Measurements from ENCODE around the gene SIVA1. TPM values are rescaled to one million over a fixed set of nuclear protein-coding genes. Genes with fewer than 3 reads are reported as not detected.
A peak's percentile ranks its signal among the peaks of the same experiment; 100 is the strongest.

SIVA1 gene
- total RNA-seq, 1 experiment from 2014 or later = 85.8 TPM

DNA sequence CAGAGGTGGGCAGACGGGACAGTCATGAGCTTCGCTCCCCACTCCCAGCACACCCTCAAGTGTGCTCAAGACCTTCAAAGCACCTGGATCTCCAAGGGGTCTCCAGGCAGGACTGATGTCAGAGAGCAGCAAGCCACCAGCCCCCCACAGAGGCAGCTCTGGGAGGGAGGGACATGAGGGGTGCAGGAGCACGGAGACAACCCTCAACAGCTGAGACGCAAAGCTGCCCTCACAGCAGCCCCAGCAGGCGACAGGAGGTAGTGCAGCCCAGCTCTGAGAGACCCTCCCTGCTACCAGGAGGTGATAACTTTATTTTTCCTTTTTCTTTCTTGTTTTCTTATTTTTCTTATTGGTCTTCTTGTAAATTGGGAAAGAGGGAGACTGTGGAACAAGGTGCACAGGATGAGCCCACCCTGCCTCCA lies 17.9 kb downstream of the SIVA1 start:
- H3K27me3 ChIP-seq (ENCODE audit: insufficient read depth, low read depth) = no peaks in the 10 kb centered on the region
- CTCF ChIA-PET = interaction anchor here (0.7 kb wide), 1 partner anchor 504 kb away, joined by 4 read pairs; no protein-coding TSS in a partner anchor
- TF ChIP-seq, protein P1, sequence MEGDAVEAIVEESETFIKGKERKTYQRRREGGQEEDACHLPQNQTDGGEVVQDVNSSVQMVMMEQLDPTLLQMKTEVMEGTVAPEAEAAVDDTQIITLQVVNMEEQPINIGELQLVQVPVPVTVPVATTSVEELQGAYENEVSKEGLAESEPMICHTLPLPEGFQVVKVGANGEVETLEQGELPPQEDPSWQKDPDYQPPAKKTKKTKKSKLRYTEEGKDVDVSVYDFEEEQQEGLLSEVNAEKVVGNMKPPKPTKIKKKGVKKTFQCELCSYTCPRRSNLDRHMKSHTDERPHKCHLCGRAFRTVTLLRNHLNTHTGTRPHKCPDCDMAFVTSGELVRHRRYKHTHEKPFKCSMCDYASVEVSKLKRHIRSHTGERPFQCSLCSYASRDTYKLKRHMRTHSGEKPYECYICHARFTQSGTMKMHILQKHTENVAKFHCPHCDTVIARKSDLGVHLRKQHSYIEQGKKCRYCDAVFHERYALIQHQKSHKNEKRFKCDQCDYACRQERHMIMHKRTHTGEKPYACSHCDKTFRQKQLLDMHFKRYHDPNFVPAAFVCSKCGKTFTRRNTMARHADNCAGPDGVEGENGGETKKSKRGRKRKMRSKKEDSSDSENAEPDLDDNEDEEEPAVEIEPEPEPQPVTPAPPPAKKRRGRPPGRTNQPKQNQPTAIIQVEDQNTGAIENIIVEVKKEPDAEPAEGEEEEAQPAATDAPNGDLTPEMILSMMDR (conservative IDR thresholded peaks at IDR 0.05) = peak; percentile 54; the same call in 1 of the 2 replicates
- no peak for TF ChIP-seq EZH2 (IDR thresholded peaks at IDR 0.05; ENCODE audit: low read depth)
- POLR2A ChIA-PET (ENCODE audit: unreplicated experiment) = no interaction called here
- H3K4me1 ChIP-seq (replicated peaks; ENCODE audit: insufficient read depth) = peaks cover 3% of the 10 kb centered on the region; the same call in 1 of the 2 replicates
- peaks cover 23% of the 10 kb centered on the region; the same call in 1 of the 2 replicates for H3F3A ChIP-seq (ENCODE audit: insufficient read depth, low read depth)
- no peak overlapping the region for H3K4me2 ChIP-seq
- H3K27ac ChIP-seq = no peak overlapping the region
- H3K79me2 ChIP-seq (ENCODE audit: low read depth) = no peaks in the 10 kb centered on the region
- no peaks in the 10 kb centered on the region for H3K9me2 ChIP-seq (ENCODE audit: insufficient read depth)
- intact Hi-C loops (cut with micrococcal nuclease; ENCODE audit: unreplicated experiment) = no loop called here
- no peak overlapping the region for H3K4me3 ChIP-seq
- H4K20me1 ChIP-seq (ENCODE audit: insufficient read depth) = no peaks in the 10 kb centered on the region
- no peak for DNase-seq
- H3K36me3 ChIP-seq (ENCODE audit: low read depth) = no peaks in the 10 kb centered on the region; the same call in 1 of the 2 replicates
- no peaks in the 10 kb centered on the region for H3K9me3 ChIP-seq (ENCODE audit: insufficient read depth, low read depth)
- BruUV-seq (replicated peaks) = no TSS peak
- H2AFZ ChIP-seq = no peak overlapping the region

DNA sequence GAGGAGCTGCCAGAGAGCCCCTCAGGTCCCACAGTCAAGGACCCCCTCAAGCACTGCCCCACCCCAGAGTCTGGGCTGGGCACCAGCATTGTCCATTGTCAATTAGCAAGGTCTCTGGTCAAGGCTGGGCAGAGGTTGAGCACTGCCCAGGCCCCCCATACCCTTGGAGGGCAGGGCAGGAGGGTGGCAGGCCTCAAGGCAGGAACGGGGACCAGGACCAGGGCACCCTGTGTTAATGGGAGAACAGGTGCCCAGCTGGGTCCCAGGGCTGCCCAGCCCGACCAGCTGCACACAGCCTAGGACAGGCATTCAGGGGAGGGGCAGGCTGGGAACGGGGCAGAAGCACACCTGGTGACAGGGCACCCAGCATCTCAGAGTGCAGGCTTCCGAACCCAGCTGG lies 18.4 kb downstream of the SIVA1 start:
- ChIA-PET POLR2A (ENCODE audit: unreplicated experiment) (no interaction called here), CTCF (no interaction called here)
- no peak overlapping the region for H3K27ac ChIP-seq
- H3K4me3 ChIP-seq = no peak overlapping the region
- H3K9me3 ChIP-seq (ENCODE audit: insufficient read depth, low read depth) = no peaks in the 10 kb centered on the region
- H3K27me3 ChIP-seq (ENCODE audit: insufficient read depth, low read depth) = no peaks in the 10 kb centered on the region
- no peak overlapping the region for H3K4me2 ChIP-seq
- H3K79me2 ChIP-seq (ENCODE audit: low read depth) = no peaks in the 10 kb centered on the region
- H3K4me1 ChIP-seq (replicated peaks; ENCODE audit: insufficient read depth) = peaks cover 3% of the 10 kb centered on the region; the same call in 1 of the 2 replicates
- no peaks in the 10 kb centered on the region; the same call in 1 of the 2 replicates for H3K36me3 ChIP-seq (ENCODE audit: low read depth)
- TF ChIP-seq EZH2 (IDR thresholded peaks at IDR 0.05; ENCODE audit: low read depth) = no peak
- TF ChIP-seq, protein P1 (conservative IDR thresholded peaks at IDR 0.05) = no peak
- H2AFZ ChIP-seq = no peak overlapping the region
- no peak for DNase-seq
- H4K20me1 ChIP-seq (ENCODE audit: insufficient read depth) = no peaks in the 10 kb centered on the region
- H3K9me2 ChIP-seq (ENCODE audit: insufficient read depth) = no peaks in the 10 kb centered on the region
- BruUV-seq (replicated peaks) = no TSS peak
- intact Hi-C loops (cut with micrococcal nuclease; ENCODE audit: unreplicated experiment) = no loop called here
- peaks cover 23% of the 10 kb centered on the region; the same call in 1 of the 2 replicates for H3F3A ChIP-seq (ENCODE audit: insufficient read depth, low read depth)

DNA sequence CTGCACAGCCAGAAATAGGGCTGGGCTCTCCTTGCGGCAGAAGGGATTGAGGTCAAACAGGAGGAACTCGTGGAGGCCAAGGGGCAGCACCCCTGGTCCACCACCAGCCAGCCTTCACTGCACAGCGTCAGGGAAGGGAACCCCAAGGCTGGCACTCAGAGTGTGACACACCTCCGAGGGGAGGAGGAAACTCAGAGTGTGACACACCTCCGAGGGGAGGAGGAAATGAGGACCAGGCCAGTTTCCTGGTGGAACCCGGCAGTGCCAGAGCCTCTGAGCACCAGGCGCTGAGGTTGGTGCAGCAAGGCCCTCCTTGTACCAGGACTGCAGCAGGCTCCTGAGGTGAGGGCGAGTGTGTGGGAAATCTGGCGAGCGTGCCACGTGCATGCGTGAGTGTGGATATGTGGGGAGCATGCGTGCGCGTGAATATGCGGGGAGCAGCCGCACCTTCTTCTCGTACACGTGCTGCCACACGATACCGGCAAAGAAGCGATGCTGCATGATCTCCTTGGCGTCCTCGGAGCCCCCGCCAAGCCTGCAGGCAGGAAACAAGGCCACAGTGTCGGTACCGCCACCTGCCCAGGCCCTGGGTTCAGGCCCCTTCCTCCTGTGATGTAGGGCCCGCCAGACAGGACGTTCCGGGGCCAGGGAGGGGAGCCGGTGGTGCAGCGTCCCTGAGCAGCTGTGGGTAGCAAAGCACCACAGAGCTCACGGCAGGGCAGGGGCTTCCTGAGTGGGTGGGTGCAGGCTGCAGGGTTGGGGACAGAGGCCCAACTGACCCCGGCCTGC lies 19.2 kb downstream of the SIVA1 start:
- H3K79me2 ChIP-seq (ENCODE audit: low read depth) = no peaks in the 10 kb centered on the region
- no peaks in the 10 kb centered on the region for H4K20me1 ChIP-seq (ENCODE audit: insufficient read depth)
- intact Hi-C loops (cut with micrococcal nuclease; ENCODE audit: unreplicated experiment) = no loop called here
- no peak for DNase-seq
- no peaks in the 10 kb centered on the region for H3K9me3 ChIP-seq (ENCODE audit: insufficient read depth, low read depth)
- no peak overlapping the region for H3K27ac ChIP-seq
- no peak overlapping the region for H2AFZ ChIP-seq
- H3K27me3 ChIP-seq (ENCODE audit: insufficient read depth, low read depth) = no peaks in the 10 kb centered on the region
- H3K36me3 ChIP-seq (ENCODE audit: low read depth) = no peaks in the 10 kb centered on the region; the same call in 1 of the 2 replicates
- no peaks in the 10 kb centered on the region for H3K9me2 ChIP-seq (ENCODE audit: insufficient read depth)
- peaks cover 3% of the 10 kb centered on the region; the same call in 1 of the 2 replicates for H3K4me1 ChIP-seq (replicated peaks; ENCODE audit: insufficient read depth)
- no peak overlapping the region for H3K4me3 ChIP-seq
- ChIA-PET CTCF (no interaction called here), POLR2A (ENCODE audit: unreplicated experiment) (no interaction called here)
- H3K4me2 ChIP-seq = no peak overlapping the region
- BruUV-seq (replicated peaks) = no TSS peak
- TF ChIP-seq, protein P1 (conservative IDR thresholded peaks at IDR 0.05) = no peak
- no peak for TF ChIP-seq EZH2 (IDR thresholded peaks at IDR 0.05; ENCODE audit: low read depth)
- peaks cover 23% of the 10 kb centered on the region; the same call in 1 of the 2 replicates for H3F3A ChIP-seq (ENCODE audit: insufficient read depth, low read depth)
